ENCODE results near the gene SDS. TPM values are rescaled to one million over a fixed set of nuclear protein-coding genes. Genes with fewer than 3 reads are reported as not detected.
A peak's percentile ranks its signal among the peaks of the same experiment; 100 is the strongest.

Gene SDS
- total and polyA plus RNA-seq, 8 donors: 0.25 to 4.7 (median 1.4) TPM; not detected in 3

DNA sequence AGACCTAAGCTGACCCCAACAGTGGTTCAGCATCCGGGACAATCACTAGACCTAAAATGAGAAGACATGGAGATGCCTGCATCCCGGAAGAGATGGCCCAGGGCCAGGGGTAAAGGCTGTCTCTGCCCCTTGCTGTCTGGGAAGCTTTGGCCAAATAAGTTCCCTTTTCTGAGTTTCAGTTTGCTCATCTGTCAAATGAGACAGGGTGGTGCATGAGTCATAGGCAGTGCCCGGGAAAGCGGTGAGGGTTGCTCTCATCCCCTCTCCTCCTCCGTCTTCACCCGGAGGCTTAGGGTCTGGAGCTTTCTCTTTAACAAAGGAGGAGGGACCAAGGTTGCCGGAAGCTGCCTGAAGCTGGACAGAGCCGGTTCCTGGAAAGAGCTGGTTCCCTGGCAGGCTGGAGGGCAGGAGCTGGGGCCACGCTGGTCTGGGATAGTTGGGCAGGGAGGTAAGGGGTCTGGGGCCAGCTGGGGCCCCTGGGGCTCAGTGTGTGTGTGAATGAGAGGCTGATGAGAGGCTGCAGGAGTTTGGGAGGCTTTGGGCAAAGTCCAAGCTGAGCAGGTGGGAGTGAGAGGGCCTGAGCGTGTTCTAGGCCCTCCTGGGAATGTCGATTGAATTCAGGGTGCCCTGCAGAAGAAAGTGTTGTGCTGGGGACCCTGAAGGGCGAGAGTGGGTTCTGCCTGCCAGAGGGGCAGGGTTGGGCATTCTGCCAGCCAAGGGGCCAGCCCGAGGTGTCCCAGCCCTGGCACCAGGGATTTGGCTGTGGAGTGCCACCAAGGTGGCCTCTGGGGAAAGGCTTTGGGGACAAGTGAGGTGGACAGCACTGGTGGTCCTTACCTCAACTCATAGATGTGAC is 18.6 kb upstream of the SDS start, which contains the start of gene SDSL:
Gene SDSL, plus strand, starts transcription at position 351 of the 856 bp plus-strand sequence. CDS start 5,603 bp downstream, outside the sequence.
- intact Hi-C loops (cut with DNase I; ENCODE audit: low total_unique reads): no loop called here
- TF ChIP-seq POLR2AphosphoS5 (IDR thresholded peaks at IDR 0.05) (peak in 1 of 3 donors; percentile 68), POLR2A (IDR thresholded peaks at IDR 0.05) (no peak)
- H3K27ac ChIP-seq: peak within 1 kb of the TSS; percentile 65 to 80 (median 74)
- DNase-seq: peak; percentile 73 to 89
- 2 to 11% (median 7%) methylated on average over 11 to 13 of the region's 13 CpGs for WGBS, 5 donors
- H3K4me1 ChIP-seq: peaks cover 0 to 21% (median 14%) of the 10 kb centered on the region in 4 donors
- no peaks in the 10 kb centered on the region for H3K9me3 ChIP-seq
- H3K36me3 ChIP-seq: no peaks in the 10 kb centered on the region
- H3K27me3 ChIP-seq: peaks cover 0 to 7% (median 0%) of the 10 kb centered on the region in 3 donors
- H3K4me3 ChIP-seq: peak within 1 kb of the TSS; percentile 41 to 57 (median 56)

DNA sequence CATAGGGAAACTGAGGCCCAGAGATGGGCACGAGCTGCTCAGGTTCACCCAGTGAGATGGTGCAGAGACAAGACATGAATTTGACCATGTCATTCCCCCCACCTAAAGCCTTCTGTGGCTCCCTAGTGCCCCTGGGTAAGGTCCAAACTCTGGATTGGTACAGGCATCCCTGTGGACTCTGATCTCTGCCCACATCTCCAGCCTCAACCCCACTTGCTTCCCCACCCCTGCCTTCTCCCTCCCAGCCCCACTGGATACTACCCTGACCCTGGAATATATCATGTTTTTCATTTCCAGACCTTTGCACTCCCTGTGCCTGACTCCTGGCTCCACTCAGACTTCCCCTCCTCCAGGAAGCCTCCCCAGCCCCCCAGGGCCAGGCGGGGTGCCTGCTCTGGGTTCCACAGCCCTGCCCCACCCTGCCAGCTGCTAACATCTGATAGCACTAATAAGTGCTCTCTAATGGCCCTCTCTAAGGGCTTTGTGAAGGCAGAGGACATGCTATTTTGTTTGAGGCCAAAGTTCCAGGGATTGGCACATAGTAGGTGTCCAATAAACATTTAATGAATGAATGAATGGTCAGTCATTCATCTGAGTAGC is 17.4 kb upstream of the SDS start:
- Histone ChIP-seq H3K9me3 (no peaks in the 10 kb centered on the region), H3K27ac (peak overlapping the region in 1 of 5 donors; percentile 80), H3K4me1 (peaks cover 0 to 21% (median 14%) of the 10 kb centered on the region in 4 donors), H3K36me3 (no peaks in the 10 kb centered on the region), H3K4me3 (no peak overlapping the region), H3K27me3 (no peaks in the 10 kb centered on the region)
- DNase-seq: no peak
- TF ChIP-seq POLR2A (IDR thresholded peaks at IDR 0.05): no peak
- no peak for TF ChIP-seq EP300 (IDR thresholded peaks at IDR 0.05)
- no peak for TF ChIP-seq POLR2AphosphoS5 (IDR thresholded peaks at IDR 0.05)
- TF ChIP-seq, protein P1, sequence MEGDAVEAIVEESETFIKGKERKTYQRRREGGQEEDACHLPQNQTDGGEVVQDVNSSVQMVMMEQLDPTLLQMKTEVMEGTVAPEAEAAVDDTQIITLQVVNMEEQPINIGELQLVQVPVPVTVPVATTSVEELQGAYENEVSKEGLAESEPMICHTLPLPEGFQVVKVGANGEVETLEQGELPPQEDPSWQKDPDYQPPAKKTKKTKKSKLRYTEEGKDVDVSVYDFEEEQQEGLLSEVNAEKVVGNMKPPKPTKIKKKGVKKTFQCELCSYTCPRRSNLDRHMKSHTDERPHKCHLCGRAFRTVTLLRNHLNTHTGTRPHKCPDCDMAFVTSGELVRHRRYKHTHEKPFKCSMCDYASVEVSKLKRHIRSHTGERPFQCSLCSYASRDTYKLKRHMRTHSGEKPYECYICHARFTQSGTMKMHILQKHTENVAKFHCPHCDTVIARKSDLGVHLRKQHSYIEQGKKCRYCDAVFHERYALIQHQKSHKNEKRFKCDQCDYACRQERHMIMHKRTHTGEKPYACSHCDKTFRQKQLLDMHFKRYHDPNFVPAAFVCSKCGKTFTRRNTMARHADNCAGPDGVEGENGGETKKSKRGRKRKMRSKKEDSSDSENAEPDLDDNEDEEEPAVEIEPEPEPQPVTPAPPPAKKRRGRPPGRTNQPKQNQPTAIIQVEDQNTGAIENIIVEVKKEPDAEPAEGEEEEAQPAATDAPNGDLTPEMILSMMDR (IDR thresholded peaks at IDR 0.05): no peak
- intact Hi-C loops (cut with DNase I; ENCODE audit: low total_unique reads): no loop called here
- 28 to 61% (median 56%) methylated on average over 2 of the region's 2 CpGs for WGBS, 5 donors

DNA sequence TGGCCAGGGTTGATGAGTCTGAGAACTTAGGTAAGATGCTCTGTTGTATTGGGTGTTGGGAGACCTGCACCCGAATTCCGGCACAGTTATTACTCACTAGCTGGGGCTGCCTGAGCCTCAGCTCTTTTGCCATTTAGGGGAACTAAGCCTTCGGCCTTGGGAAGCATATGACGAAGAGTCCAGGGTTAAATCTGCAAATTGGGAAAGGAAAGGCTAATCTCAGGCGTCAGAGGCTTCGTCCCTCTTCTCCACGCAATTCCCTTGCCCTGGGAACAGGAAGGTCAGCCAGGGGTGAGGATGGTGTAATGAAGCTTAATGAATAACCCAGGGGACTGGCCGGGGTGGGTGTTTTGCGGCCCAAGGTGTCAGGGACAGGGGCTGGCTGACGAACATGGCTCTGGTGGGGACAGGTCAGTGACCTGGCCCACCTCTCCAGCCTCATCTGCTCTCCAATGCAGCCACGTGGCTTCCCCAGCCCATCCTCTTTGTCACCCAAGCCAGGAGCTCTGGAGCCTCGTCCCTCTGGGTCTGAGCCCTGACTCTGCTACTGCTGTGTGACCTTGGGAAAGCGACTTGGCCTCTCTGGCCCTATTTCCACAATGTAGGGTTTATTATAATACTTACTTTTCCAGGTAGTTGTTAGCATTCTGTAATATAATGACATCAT is 14.7 kb upstream of the SDS start:
- no peaks in the 10 kb centered on the region for H3K36me3 ChIP-seq
- no peaks in the 10 kb centered on the region for H3K9me3 ChIP-seq
- intact Hi-C loops (cut with DNase I; ENCODE audit: low total_unique reads): no loop called here
- DNase-seq: peak in 1 of 2 donors; percentile 46
- no peak overlapping the region for H3K27ac ChIP-seq
- no peak for TF ChIP-seq POLR2A (IDR thresholded peaks at IDR 0.05)
- TF ChIP-seq, protein P1 (IDR thresholded peaks at IDR 0.05): no peak
- no peak for TF ChIP-seq EP300 (IDR thresholded peaks at IDR 0.05)
- TF ChIP-seq POLR2AphosphoS5 (IDR thresholded peaks at IDR 0.05): no peak
- WGBS, 5 donors: 31 to 45% (median 36%) methylated on average over 13 of the region's 13 CpGs
- peaks cover 0 to 19% (median 14%) of the 10 kb centered on the region in 4 donors for H3K4me1 ChIP-seq
- peaks cover 0 to 6% (median 0%) of the 10 kb centered on the region in 3 donors for H3K27me3 ChIP-seq
- no peak overlapping the region for H3K4me3 ChIP-seq

DNA sequence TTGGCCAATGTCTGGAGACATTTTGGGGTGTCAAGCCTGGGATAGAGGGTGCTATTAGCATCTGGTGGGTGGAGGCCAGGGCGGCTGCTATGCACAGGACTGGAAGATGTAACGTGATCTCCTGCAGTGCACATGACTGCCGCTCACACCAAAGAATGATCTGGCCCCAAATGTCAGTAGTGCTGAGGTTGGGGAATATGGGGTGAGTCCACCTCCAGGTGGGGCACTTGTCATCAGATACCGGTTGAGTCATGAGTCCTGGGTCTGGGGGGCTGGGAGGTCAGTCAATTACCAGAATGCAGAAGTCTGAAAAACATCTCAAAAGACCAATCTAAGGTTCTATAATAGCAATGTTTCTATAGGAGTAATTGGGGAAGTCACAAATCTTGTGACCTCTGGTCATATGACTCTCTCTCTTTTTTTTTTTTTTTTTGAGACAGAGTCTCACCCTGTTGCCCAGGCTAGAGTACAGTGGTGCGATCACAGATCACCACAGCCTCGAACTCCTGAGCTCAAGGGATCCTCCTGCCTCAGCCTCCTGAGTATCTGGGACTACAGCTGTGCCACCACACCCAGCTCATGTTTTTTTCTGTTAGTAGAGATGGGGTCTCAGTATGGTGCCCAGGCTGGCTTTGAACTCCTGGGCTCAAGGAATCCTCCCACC is 12.5 kb upstream of the SDS start:
- Histone ChIP-seq H3K4me1 (no peaks in the 10 kb centered on the region), H3K27ac (no peak overlapping the region), H3K4me3 (no peak overlapping the region), H3K9me3 (no peaks in the 10 kb centered on the region), H3K27me3 (peaks cover 0 to 11% (median 0%) of the 10 kb centered on the region in 3 donors), H3K36me3 (no peaks in the 10 kb centered on the region)
- intact Hi-C loops (cut with DNase I; ENCODE audit: low total_unique reads): no loop called here
- TF ChIP-seq EP300 (IDR thresholded peaks at IDR 0.05) (no peak), POLR2AphosphoS5 (IDR thresholded peaks at IDR 0.05) (no peak), POLR2A (IDR thresholded peaks at IDR 0.05) (no peak)
- TF ChIP-seq, protein P1 (IDR thresholded peaks at IDR 0.05): no peak
- WGBS, 5 donors: 38 to 46% (median 44%) methylated on average over 6 of the region's 6 CpGs
- DNase-seq: no peak
